Skin of body (tissue), 2 donors: Measurements from ENCODE around the gene ERAL1. TPM values are rescaled to one million over a fixed set of nuclear protein-coding genes. Genes with fewer than 3 reads are reported as not detected.
A peak's percentile ranks its signal among the peaks of the same experiment; 100 is the strongest.
"Not testable (repeated sequence)": the region's sequence is repeated elsewhere in the genome, so short reads cannot be mapped to it uniquely, and the experiment has no call there.

Source experiments
- DNase-seq: peaks from one replicate; lab custom pipeline; 2025; lab: John Stamatoyannopoulos, UW
- total RNA-seq: library from RNA; depleted of rRNA; stranded (reverse); fragments of >200 nt; gene quantifications from one replicate; pipeline ENCODE4 v1.2.3, GENCODE V29; 2014

The ERAL1 gene
- total RNA-seq = 20.2 TPM

GRCh38 chr17:28854457-28855335 lies at the start of gene ERAL1:
Gene ERAL1, plus strand, starts transcription at chr17:28855016. Its CDS starts 19 bp downstream, at chr17:28855035.
- peak; percentile 91 for DNase-seq

DNA sequence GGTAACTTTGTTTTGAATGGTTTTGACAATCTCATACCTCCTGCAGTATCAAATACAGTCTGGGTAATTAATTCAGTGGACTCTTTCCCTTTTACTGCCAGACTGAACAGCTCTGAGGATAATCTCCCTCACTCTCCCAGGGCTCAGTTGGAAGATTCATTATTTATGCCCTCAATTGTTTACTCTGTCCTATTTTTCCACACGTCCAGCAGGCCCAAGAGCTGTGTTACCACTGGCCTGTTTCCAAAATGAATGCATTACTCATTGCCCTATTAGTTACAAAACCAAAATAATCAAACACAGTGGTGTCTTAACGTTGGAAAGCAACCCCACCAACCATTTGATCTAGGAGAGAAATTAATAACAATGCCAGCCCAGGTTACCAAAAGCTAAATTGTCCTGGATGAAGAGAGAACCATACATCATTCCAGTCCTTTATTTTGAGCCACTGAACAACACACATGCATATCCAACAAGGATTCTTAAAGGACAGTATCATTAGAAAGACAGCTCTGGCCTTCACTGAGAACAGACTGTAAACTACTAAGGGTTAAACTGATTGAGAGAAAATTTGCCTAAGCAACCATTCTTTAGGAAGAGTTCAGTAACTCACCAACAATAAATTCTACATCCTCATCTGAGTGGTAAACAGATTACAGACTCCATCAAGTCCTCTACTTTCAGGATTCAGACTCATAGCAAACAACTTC lies 46.7 kb upstream of the ERAL1 start:
- DNase-seq = no peak

DNA sequence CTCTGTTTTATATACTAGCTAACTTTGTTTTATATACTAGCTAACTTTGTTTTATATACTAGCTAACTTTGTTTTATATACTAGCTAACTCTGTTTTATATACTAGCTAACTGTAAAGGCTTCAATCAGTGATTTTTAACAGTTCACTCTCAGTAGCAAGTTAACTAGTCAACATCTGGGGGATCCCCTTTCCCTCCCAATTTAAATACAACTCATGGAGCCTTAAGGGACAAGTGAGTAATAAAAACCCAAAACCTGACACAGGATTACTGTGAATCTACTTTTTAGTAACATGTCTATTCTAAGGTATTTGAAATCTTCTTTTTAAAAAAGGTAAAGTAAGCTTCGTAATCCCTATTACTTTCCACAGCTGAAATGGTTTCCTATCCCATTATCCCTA lies 44.4 kb upstream of the ERAL1 start:
- DNase-seq = no peak

DNA sequence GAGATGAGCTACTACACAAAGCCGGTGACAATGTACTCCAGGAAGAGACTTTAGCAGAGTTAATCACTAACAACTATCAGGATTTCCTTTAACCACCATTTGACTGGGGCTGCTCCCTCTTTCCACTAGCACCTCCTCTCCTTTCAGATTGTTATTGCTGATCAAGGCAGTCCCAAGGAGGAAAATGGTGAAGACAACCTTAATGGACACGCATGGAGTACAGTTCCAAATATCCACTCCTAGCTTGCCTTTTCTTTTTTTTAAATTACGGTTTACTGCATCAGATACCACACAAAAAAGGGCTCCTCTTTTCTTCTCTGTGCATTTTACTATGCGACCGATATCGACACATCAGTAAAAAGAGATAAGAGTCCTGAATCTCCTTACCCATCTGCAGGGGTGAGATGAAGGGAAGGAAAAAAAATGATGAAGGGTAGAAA lies 43.1 kb upstream of the ERAL1 start:
- no peak for DNase-seq

DNA sequence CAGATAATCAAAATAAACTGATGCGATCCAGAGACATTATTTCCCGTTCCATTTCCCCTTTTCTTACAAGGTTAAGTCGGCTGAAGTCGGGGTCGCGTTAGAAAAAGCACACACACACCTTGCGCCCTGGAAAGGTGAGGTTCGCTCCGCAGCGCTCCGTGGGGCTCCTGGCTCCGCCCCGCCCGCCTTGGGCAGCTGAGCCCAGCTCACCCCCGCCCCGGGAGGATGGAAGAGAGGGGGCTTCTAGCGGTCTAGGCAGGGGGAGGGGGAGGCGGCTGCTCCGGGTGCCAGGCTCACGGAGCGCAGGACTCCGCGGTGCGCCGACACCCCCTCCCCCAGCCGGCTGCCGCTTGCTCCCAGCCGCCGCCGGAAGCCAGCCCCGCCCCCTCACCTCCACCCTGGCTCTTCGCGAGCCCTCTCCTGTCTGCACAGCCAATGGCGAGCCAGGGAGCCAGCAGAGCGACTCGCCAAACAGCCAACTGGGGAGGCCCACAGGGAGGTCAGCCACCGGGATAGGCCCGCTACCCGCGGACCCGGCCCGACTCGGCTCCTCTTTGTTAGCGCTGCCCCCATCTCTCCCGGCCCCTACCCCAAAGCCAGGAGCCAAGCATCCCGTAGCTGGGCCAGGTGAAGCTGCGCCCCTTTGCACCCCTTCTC lies 42.6 kb upstream of the ERAL1 start:
- DNase-seq = peak; percentile 91

GRCh38 chr17:28812748-28813377 lies 42.0 kb upstream of the ERAL1 start:
- DNase-seq = peak; percentile 67

GRCh38 chr17:28816540-28816939 lies 38.3 kb upstream of the ERAL1 start:
- DNase-seq = no peak

- no peak for DNase-seq
Measured at GRCh38 chr17:28818819-28819221, 36.0 kb upstream of the ERAL1 start.

DNA sequence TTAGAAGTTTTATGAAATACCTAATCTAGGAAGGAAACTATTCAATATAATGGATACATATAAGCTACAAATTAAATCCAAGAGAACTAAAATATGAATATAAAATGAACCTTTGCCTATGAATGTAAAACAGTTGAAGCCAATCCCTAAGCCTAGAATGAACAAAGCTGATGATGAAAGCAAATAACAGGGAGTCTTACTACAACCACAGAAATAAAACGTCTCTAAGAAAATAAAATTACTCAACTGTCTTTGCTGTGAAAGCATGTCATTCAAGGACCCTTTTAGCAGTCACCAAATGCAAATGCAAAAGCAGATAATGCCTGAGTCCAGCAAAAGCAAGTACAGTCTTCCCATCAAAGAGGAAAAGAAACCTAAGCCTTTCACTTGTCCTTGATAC lies 35.2 kb upstream of the ERAL1 start:
- DNase-seq = no peak

- DNase-seq = no peak
Measured at GRCh38 chr17:28827672-28828071, 27.1 kb upstream of the ERAL1 start.

DNA sequence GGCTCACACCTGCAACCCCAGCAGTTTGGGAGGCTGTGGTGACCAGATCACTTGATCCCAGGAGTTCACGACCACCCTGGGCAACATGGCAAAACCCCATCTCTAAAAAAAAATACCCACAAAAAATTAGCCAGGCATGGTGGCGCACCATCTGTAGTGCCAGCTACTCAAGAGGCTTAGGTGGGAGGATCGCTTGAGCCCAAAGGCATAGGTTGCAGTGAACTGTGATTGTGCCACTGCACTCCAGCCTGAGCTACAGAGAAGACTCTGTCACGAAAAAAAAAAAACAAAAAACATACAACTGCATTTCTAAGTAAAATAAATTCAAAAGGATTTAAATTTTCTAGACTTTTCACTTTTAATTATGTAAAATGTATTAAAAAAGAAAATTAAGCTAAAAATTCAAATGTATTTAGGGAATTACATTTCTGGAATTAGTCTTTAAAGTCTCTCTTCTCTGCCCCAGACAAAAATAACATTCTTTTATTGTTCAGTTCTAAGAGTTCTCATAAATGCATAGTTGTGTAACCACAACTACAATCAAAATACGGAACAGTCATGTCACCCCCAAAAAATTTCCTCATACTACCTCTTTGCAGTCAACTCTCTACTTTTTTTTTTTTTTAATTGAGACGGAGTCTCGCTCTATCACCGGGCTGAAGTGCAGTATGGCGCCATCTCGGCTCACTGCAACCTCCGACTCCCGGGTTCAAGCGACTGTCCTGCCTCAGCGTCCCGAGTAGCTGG lies 26.3 kb upstream of the ERAL1 start:
- no peak for DNase-seq

DNA sequence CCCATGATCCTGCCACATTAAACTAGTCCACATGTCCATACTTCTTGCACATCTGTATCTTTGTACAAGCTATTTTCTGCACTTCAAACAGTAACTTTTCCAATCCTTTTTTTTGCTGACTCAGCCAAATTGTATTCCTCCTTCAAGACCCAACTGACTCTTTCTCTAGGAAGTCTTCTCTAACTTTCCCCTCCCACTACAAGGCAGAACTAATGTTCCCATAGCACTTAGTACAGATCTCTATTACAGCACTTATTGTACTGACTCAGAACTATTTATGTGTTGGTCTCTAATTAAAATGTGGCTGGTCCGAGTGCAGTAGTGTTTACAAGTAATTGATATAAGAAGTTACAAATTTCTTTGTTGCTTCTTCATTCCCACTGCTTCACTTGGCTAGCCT lies 20.4 kb upstream of the ERAL1 start:
- DNase-seq = no peak

GRCh38 chr17:28836541-28836940 lies 18.3 kb upstream of the ERAL1 start:
- not testable (repeated sequence) for DNase-seq

DNA sequence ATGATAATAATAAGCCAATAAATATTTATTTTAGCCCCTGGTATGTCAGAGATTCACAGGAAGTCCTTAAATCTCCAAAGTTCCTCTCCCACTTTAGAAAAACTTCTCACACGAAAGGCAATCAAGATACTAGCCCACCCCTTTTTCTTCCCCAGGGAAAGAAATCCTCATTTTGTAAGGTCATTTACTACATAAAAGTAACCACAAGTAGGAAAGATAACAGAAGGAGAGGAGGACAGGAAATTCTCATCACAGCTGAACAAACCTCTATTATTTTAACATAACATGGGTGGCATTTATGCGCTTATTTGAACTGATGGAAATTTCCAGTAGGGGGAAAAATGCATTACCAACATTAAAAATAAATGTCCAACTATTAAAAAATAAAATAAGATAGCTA lies 15.6 kb upstream of the ERAL1 start:
- DNase-seq = no peak

DNA sequence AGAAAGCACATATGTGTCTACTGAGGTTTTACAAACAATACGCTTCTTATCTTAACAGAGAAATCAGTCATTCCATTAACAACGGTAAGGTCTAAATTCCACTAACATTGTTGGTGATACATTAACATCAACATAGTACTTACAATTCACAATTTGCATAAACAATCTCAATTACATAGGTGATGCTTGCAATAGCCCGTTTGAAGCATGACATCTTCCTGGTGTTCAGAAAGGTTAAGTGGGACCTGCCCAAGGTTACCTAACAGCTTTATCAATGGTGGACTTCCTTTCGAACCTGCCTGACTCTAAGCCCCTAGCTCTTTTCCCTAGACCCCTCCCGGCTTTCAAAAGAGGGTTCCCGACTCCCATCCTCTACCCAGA lies 12.9 kb upstream of the ERAL1 start:
- no peak for DNase-seq

- DNase-seq = peak; percentile 64
Measured at GRCh38 chr17:28842282-28843012, 12.4 kb upstream of the ERAL1 start, which contains the start of gene FAM222B. Gene FAM222B, minus strand, starts transcription at chr17:28842790. Its CDS starts 76,123 bp downstream, at chr17:28766667.

GRCh38 chr17:28843816-28844148 lies 11.0 kb upstream of the ERAL1 start:
- DNase-seq = no peak

- DNase-seq = no peak
Measured at GRCh38 chr17:28846231-28846630, 8.6 kb upstream of the ERAL1 start.

DNA sequence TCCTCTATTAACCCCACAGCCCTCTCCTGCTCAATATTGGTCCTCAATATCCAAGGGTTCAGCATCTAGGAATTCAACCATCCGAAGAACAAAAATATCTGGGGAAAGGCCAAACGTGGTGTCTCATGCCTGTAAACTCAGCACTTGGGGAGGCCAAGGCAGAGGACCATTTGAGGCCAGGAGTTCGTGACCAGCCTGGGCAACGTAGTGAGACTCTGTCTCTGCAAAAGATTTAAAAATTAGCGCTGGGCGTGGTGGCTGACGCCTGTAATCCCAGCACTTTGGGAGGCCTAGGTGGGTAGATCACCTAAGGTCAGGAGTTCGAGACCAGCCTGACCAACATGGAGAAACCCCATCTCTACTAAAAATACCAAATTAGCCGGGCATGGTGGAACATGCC lies 8.1 kb upstream of the ERAL1 start:
- DNase-seq = not testable (repeated sequence)

DNA sequence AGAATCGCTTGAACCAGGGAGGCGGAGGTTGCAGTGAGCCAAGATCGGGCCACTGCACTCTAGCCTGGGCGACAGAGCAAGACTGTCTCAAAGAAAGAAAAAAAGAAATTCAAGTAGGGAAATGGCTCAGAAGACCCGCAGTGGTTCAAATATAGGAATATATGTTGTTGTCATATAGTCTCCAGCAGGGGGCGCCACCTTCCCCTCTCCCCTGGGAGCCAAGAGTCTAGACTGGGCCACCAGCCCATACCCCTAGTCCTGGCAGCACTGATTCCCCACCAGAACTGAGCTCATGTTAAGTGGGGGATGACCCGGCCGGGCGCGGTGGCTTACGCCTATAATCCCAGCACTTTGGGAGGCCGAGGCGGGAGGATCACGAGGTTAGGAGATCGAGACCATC lies 6.1 kb upstream of the ERAL1 start:
- not testable (repeated sequence) for DNase-seq
